ENCODE results near the gene TMBIM1.
"Not testable (repeated sequence)": the region's sequence is repeated elsewhere in the genome, so short reads cannot be mapped to it uniquely, and the experiment has no call there.

The TMBIM1 gene

DNA sequence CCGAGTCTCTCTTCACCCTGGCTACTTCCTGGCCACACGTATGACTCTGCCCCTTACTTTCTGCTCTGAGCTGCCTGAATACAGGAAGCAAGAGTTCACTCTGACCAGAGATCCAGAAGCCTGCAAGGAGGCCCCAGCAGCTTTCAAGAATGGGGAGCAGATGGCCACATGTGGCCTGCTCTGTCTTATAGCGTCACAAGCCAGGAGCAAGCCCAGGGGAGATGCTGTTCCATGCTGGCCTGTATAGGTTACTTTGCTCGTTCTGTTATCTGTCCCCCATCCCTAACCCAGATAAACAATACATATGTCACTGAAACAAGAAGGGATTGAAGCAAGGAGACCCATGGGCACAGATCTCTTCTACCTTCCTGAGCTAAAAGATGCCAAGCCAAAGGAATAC lies 17.7 kb downstream of the TMBIM1 start:
- Histone ChIP-seq H3F3A (ENCODE audit: insufficient read depth) (no peaks in the 10 kb centered on the region), H3K36me3 (ENCODE audit: low read length) (no peaks in the 10 kb centered on the region), H3K4me3 (ENCODE audit: insufficient read depth, low read length, poor library complexity, severe bottlenecking) (no peak overlapping the region), H4K20me1 (ENCODE audit: low read depth, low read length) (no peaks in the 10 kb centered on the region), H3K9ac (ENCODE audit: low read length) (no peak overlapping the region), H3K4me2 (ENCODE audit: low read depth, low read length, poor library complexity, severe bottlenecking) (no peak overlapping the region), H3K27ac (ENCODE audit: low read depth, low read length) (no peak overlapping the region), H3K9me2 (replicated peaks; ENCODE audit: insufficient read depth, low read length) (no peaks in the 10 kb centered on the region), H2AFZ (ENCODE audit: low read depth, low read length, severe bottlenecking) (no peak overlapping the region), H3K9me3 (ENCODE audit: insufficient read depth, low read length) (no peaks in the 10 kb centered on the region), H3K27me3 (ENCODE audit: low read length) (no peaks in the 10 kb centered on the region), H3K79me2 (ENCODE audit: insufficient read depth, low read length) (peaks cover under 1% of the 10 kb centered on the region; the same call in 1 of the 2 replicates)
- TF ChIP-seq EZH2phosphoT487 (conservative IDR thresholded peaks at IDR 0.05; ENCODE audit: low read length) = no peak
- TF ChIP-seq CTCF (IDR thresholded peaks at IDR 0.05; ENCODE audit: insufficient read depth, low read length, poor library complexity, severe bottlenecking) = no peak

DNA sequence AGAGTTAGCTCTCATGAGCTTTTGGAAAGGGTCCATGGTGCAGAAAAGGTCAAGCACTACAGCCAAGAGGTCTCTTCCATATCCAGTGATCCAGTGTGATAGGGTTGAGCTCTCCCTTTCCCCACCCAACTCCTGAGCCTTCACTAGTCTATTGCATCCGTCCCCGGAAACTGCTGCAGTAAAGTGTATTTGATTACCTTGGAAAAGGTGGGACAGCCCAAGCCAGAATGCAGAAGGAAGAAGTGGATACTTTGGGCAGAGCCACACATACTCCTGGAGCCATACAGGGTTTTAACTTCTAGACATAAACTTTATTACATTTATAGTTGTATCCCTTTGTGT lies 18.4 kb downstream of the TMBIM1 start:
- no peaks in the 10 kb centered on the region for H3K9me2 ChIP-seq (replicated peaks; ENCODE audit: insufficient read depth, low read length)
- no peaks in the 10 kb centered on the region for H3K9me3 ChIP-seq (ENCODE audit: insufficient read depth, low read length)
- H3K36me3 ChIP-seq (ENCODE audit: low read length) = no peaks in the 10 kb centered on the region
- H3K4me2 ChIP-seq (ENCODE audit: low read depth, low read length, poor library complexity, severe bottlenecking) = no peak overlapping the region
- H4K20me1 ChIP-seq (ENCODE audit: low read depth, low read length) = no peaks in the 10 kb centered on the region
- no peaks in the 10 kb centered on the region for H3K27me3 ChIP-seq (ENCODE audit: low read length)
- H3K4me3 ChIP-seq (ENCODE audit: insufficient read depth, low read length, poor library complexity, severe bottlenecking) = no peak overlapping the region
- no peak overlapping the region for H2AFZ ChIP-seq (ENCODE audit: low read depth, low read length, severe bottlenecking)
- H3F3A ChIP-seq (ENCODE audit: insufficient read depth) = no peaks in the 10 kb centered on the region
- H3K79me2 ChIP-seq (ENCODE audit: insufficient read depth, low read length) = peaks cover 7% of the 10 kb centered on the region
- H3K9ac ChIP-seq (ENCODE audit: low read length) = no peak overlapping the region
- H3K27ac ChIP-seq (ENCODE audit: low read depth, low read length) = no peak overlapping the region
- TF ChIP-seq CTCF (IDR thresholded peaks at IDR 0.05; ENCODE audit: insufficient read depth, low read length, poor library complexity, severe bottlenecking) (no peak), EZH2phosphoT487 (conservative IDR thresholded peaks at IDR 0.05; ENCODE audit: low read length) (no peak)

DNA sequence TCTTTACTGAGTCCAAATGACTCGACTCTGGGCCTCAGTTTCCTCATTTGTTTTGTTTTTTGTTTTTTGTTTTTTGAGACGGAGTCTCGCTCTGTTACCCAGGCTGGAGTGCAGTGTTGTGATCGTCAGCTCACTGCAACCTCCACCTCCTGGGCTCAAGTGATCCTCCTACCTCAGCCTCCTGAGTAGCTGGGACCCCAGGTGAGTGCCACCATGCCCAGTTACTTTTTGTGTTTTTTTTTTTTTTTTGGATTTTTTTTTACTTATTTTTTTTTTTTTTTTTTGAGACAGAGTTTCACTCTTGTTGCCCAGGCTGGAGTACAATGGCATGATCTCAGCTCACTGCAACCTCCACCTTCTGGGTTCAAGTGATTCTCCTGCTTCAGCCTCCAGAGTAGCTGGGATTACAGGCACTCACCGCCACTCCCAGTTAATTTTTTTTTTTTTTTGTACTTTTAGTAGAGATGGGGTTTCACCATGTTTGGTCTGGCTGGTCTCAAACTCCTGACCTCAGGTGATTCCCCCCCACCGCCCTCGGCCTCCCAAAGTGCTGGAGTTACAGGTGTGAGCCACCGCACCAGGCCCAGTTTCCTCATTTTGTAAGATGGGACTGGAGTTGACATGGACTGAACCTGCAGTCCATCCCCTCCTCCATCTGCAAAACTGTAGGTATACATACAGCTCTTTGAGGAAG lies 18.9 kb downstream of the TMBIM1 start:
- H3K79me2 ChIP-seq (ENCODE audit: insufficient read depth, low read length); H3K4me3 ChIP-seq (ENCODE audit: insufficient read depth, low read length, poor library complexity, severe bottlenecking); H4K20me1 ChIP-seq (ENCODE audit: low read depth, low read length); H2AFZ ChIP-seq (ENCODE audit: low read depth, low read length, severe bottlenecking); H3K27me3 ChIP-seq (ENCODE audit: low read length); H3K36me3 ChIP-seq (ENCODE audit: low read length); H3K9me3 ChIP-seq (ENCODE audit: insufficient read depth, low read length); H3F3A ChIP-seq (ENCODE audit: insufficient read depth); H3K27ac ChIP-seq (ENCODE audit: low read depth, low read length); H3K9me2 ChIP-seq (replicated peaks; ENCODE audit: insufficient read depth, low read length); H3K9ac ChIP-seq (ENCODE audit: low read length); H3K4me2 ChIP-seq (ENCODE audit: low read depth, low read length, poor library complexity, severe bottlenecking): not testable (repeated sequence)

DNA sequence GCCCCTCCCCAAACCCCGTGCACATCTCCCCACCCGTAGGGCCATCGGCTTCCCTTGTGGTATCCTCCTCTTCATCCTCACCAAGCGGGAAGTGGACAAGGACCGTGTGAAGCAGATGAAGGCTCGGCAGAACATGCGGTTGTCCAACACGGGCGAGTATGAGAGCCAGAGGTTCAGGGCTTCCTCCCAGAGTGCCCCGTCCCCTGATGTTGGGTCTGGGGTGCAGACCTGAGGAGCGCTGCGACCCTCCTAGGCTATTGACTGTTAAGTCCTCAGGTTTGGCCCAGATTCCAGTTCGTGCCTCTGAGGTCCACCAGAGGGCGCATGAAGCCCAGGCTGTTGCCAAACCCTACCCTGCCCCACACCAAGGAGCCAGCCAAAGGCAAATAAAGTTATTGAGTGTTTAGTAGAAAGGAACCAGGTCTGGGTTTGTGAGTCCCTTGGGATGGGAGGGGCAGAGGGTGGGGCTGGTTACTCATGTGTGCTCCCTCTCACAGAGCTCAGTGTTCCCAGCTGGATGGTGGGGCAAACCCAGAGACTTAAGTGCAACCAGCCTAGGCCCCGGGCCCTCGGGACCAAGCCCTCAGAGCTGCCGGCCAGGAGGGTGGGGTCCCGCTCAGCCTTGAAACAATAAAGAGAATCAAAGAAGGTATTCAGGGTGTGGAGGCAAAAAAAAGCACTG lies 19.6 kb downstream of the TMBIM1 start:
- Histone ChIP-seq H4K20me1 (ENCODE audit: low read depth, low read length) (no peaks in the 10 kb centered on the region), H3K79me2 (ENCODE audit: insufficient read depth, low read length) (peaks cover 7% of the 10 kb centered on the region), H3K36me3 (ENCODE audit: low read length) (no peaks in the 10 kb centered on the region), H2AFZ (ENCODE audit: low read depth, low read length, severe bottlenecking) (no peak overlapping the region), H3K27ac (ENCODE audit: low read depth, low read length) (no peak overlapping the region), H3K9me2 (replicated peaks; ENCODE audit: insufficient read depth, low read length) (no peaks in the 10 kb centered on the region), H3K27me3 (ENCODE audit: low read length) (no peaks in the 10 kb centered on the region), H3F3A (ENCODE audit: insufficient read depth) (no peaks in the 10 kb centered on the region), H3K4me3 (ENCODE audit: insufficient read depth, low read length, poor library complexity, severe bottlenecking) (no peak overlapping the region), H3K9ac (ENCODE audit: low read length) (no peak overlapping the region), H3K9me3 (ENCODE audit: insufficient read depth, low read length) (no peaks in the 10 kb centered on the region), H3K4me2 (ENCODE audit: low read depth, low read length, poor library complexity, severe bottlenecking) (no peak overlapping the region)
- TF ChIP-seq CTCF (IDR thresholded peaks at IDR 0.05; ENCODE audit: insufficient read depth, low read length, poor library complexity, severe bottlenecking) (peak; percentile 94), EZH2phosphoT487 (conservative IDR thresholded peaks at IDR 0.05; ENCODE audit: low read length) (no peak)
